ENCODE measurements around the gene CAMK1D. TPM values are rescaled to one million over a fixed set of nuclear protein-coding genes. Genes with fewer than 3 reads are reported as not detected.

The CAMK1D gene
- total and polyA plus RNA-seq, 8 donors: 4.4 to 10.8 (median 4.8) TPM

GRCh38 chr10:12507165-12507850, 158.0 kb downstream of the CAMK1D start:
- Histone ChIP-seq H3K4me3 (no peak overlapping the region), H3K27me3 (no peaks in the 10 kb centered on the region), H3K27ac (no peak overlapping the region), H3K4me1 (peaks cover 0 to 13% of the 10 kb centered on the region in 2 donors), H3K36me3 (no peaks in the 10 kb centered on the region), H3K9me3 (no peaks in the 10 kb centered on the region)
- no peak for TF ChIP-seq CTCF (IDR thresholded peaks at IDR 0.05)
- no peak for DNase-seq
- intact Hi-C loops (cut with DNase I): no loop called here
- no peak for ATAC-seq

GRCh38 chr10:12508165-12508564, 158.8 kb downstream of the CAMK1D start:
- Histone ChIP-seq H3K4me3 (no peak overlapping the region), H3K27me3 (no peaks in the 10 kb centered on the region), H3K9me3 (no peaks in the 10 kb centered on the region), H3K36me3 (no peaks in the 10 kb centered on the region), H3K27ac (no peak overlapping the region), H3K4me1 (peaks cover 0 to 13% of the 10 kb centered on the region in 2 donors)
- no peak for ATAC-seq
- DNase-seq: no peak
- intact Hi-C loops (cut with DNase I): no loop called here
- no peak for TF ChIP-seq CTCF (IDR thresholded peaks at IDR 0.05)

- TF ChIP-seq CTCF (IDR thresholded peaks at IDR 0.05): no peak
- intact Hi-C loops (cut with DNase I): no loop called here
- Histone ChIP-seq H3K4me3 (no peak overlapping the region), H3K27me3 (no peaks in the 10 kb centered on the region), H3K36me3 (no peaks in the 10 kb centered on the region), H3K9me3 (no peaks in the 10 kb centered on the region), H3K4me1 (peaks cover 0 to 13% of the 10 kb centered on the region in 2 donors), H3K27ac (no peak overlapping the region)
- peak; percentile 21 for ATAC-seq
- DNase-seq: no peak
Observed at GRCh38 chr10:12509016-12509793, 159.9 kb downstream of the CAMK1D start.

GRCh38 chr10:12509794-12510100, 160.4 kb downstream of the CAMK1D start:
- ATAC-seq (no peak), DNase-seq (no peak)
- no peaks in the 10 kb centered on the region for H3K27me3 ChIP-seq
- no peak overlapping the region for H3K4me3 ChIP-seq
- H3K9me3 ChIP-seq: no peaks in the 10 kb centered on the region
- no peak overlapping the region for H3K27ac ChIP-seq
- no peak for TF ChIP-seq CTCF (IDR thresholded peaks at IDR 0.05)
- intact Hi-C loops (cut with DNase I): no loop called here
- H3K4me1 ChIP-seq: peaks cover 0 to 13% of the 10 kb centered on the region in 2 donors
- H3K36me3 ChIP-seq: no peaks in the 10 kb centered on the region

GRCh38 chr10:12510501-12510941, 161.2 kb downstream of the CAMK1D start:
- Histone ChIP-seq H3K36me3 (no peaks in the 10 kb centered on the region), H3K4me3 (no peak overlapping the region), H3K4me1 (peaks cover 0 to 13% of the 10 kb centered on the region in 2 donors), H3K9me3 (no peaks in the 10 kb centered on the region), H3K27ac (no peak overlapping the region), H3K27me3 (no peaks in the 10 kb centered on the region)
- DNase-seq: no peak
- intact Hi-C loops (cut with DNase I): no loop called here
- ATAC-seq: no peak
- no peak for TF ChIP-seq CTCF (IDR thresholded peaks at IDR 0.05)

Data from left lung (tissue), 10 donors.